ENCODE results near the gene RDH13. TPM values are rescaled to one million over a fixed set of nuclear protein-coding genes. Genes with fewer than 3 reads are reported as not detected.
"Not testable (repeated sequence)": the region's sequence is repeated elsewhere in the genome, so short reads cannot be mapped to it uniquely, and the experiment has no call there.

Gene RDH13
- total and polyA plus RNA-seq, 11 donors: 29.3 to 60.7 (median 39.4) TPM

- ATAC-seq (peak in 2 of 4 donors; percentile 58 to 74), DNase-seq (no peak)
- Histone ChIP-seq H3K27me3 (peaks cover 0 to 15% (median 4%) of the 10 kb centered on the region in 9 donors), H3K9me3 (peaks cover 0 to 13% (median 2%) of the 10 kb centered on the region in 12 donors), H3K36me3 (no peaks in the 10 kb centered on the region), H3K4me3 (peak overlapping the region in 8 of 12 donors; percentile 17 to 57 (median 41)), H3K4me1 (no peaks in the 10 kb centered on the region), H3K27ac (peak overlapping the region in 1 of 12 donors; percentile 71)
- WGBS, 4 donors: 35 to 71% (median 56%) methylated on average over 10 of the region's 10 CpGs
- TF ChIP-seq POLR2A (IDR thresholded peaks at IDR 0.05) (no peak), CTCF (IDR thresholded peaks at IDR 0.05) (no peak)
- intact Hi-C loops (cut with DNase I): no loop called here
Measured at GRCh38 chr19:55005684-55006488, 57.1 kb downstream of the RDH13 start.

- H3K4me1 ChIP-seq: no peaks in the 10 kb centered on the region
- H3K27me3 ChIP-seq: peaks cover 0 to 25% (median 4%) of the 10 kb centered on the region in 9 donors
- TF ChIP-seq CTCF (IDR thresholded peaks at IDR 0.05): no peak
- TF ChIP-seq POLR2A (IDR thresholded peaks at IDR 0.05): no peak
- WGBS, 4 donors: 45 to 71% (median 67%) methylated on average over 5 of the region's 5 CpGs
- no peak overlapping the region for H3K4me3 ChIP-seq
- no peaks in the 10 kb centered on the region for H3K36me3 ChIP-seq
- H3K27ac ChIP-seq: no peak overlapping the region
- ATAC-seq (no peak), DNase-seq (no peak)
- intact Hi-C loops (cut with DNase I): no loop called here
- peaks cover 0 to 10% (median under 1%) of the 10 kb centered on the region in 12 donors for H3K9me3 ChIP-seq
Measured at GRCh38 chr19:55000761-55001160, 62.2 kb downstream of the RDH13 start.

GRCh38 chr19:54998751-54999239 lies 64.2 kb downstream of the RDH13 start:
- WGBS, 4 donors: 71 to 82% (median 75%) methylated on average over 10 to 23 of the region's 23 CpGs
- H3K4me1 ChIP-seq; intact Hi-C loops (cut with DNase I); ATAC-seq; H3K4me3 ChIP-seq; DNase-seq; H3K27ac ChIP-seq; H3K9me3 ChIP-seq; H3K36me3 ChIP-seq: not testable (repeated sequence)
- peaks cover 0 to 25% (median 4%) of the 10 kb centered on the region in 9 donors for H3K27me3 ChIP-seq

- Histone ChIP-seq H3K9me3 (no peaks in the 10 kb centered on the region), H3K27ac (no peak overlapping the region), H3K4me1 (no peaks in the 10 kb centered on the region), H3K4me3 (no peak overlapping the region), H3K36me3 (no peaks in the 10 kb centered on the region), H3K27me3 (peaks cover 0 to 10% (median 0%) of the 10 kb centered on the region in 9 donors)
- 48 to 78% (median 70%) methylated on average over 3 of the region's 3 CpGs for WGBS, 4 donors
- TF ChIP-seq CTCF (IDR thresholded peaks at IDR 0.05) (no peak), POLR2A (IDR thresholded peaks at IDR 0.05) (no peak)
- ATAC-seq: no peak
- no peak for DNase-seq
- intact Hi-C loops (cut with DNase I): no loop called here
Measured at GRCh38 chr19:54995561-54995960, 67.4 kb downstream of the RDH13 start.

Other genes with a start within 250 kb of the RDH13 start
- gene KIR3DL1, start 246.7 kb downstream of the RDH13 start, total RNA-seq: under 1 TPM in 3 of 9 donors, not detected in 6; 0.16 to 0.83 (median 0.19) TPM
- gene KIR3DL1, start 246.7 kb downstream of the RDH13 start, polyA plus RNA-seq: not detected
- gene KIR2DS4, start 230.5 kb downstream of the RDH13 start, total RNA-seq: under 1 TPM in 1 of 9 donors, not detected in 8; 0.33 TPM
- not detected for gene KIR2DS4, start 230.5 kb downstream of the RDH13 start, polyA plus RNA-seq
- 1 to 10 TPM in 1 of 9 donors, not detected in 8; 1.1 TPM for gene KIR3DL2, start 212.7 kb downstream of the RDH13 start, total RNA-seq
- gene KIR3DL2, start 212.7 kb downstream of the RDH13 start, polyA plus RNA-seq: under 1 TPM in 1 of 2 donors, not detected in 1; 0.04 TPM
- 1 to 10 TPM in 2 of 9 donors, under 1 TPM in 5, not detected in 2; 0.26 to 3.9 (median 0.62) TPM for gene FCAR, start 188.9 kb downstream of the RDH13 start, total RNA-seq
- under 1 TPM; 0.15 to 0.36 TPM for gene FCAR, start 188.9 kb downstream of the RDH13 start, polyA plus RNA-seq
- 1 to 10 TPM in 1 of 9 donors, under 1 TPM in 1, not detected in 7; 0.33 to 1.2 TPM for gene NCR1, start 157.0 kb downstream of the RDH13 start, total RNA-seq
- gene NCR1, start 157.0 kb downstream of the RDH13 start, polyA plus RNA-seq: not detected
- not detected for gene NLRP7, start 115.6 kb downstream of the RDH13 start, total RNA-seq
- not detected for gene NLRP7, start 115.6 kb downstream of the RDH13 start, polyA plus RNA-seq
- gene NLRP2, start 96.8 kb downstream of the RDH13 start, total RNA-seq: 1 to 10 TPM in 1 of 9 donors, under 1 TPM in 4, not detected in 4; 0.12 to 5.5 (median 0.79) TPM
- under 1 TPM in 1 of 2 donors, not detected in 1; 0.07 TPM for gene NLRP2, start 96.8 kb downstream of the RDH13 start, polyA plus RNA-seq
- gene GP6, start 24.9 kb downstream of the RDH13 start, total RNA-seq: 1 to 10 TPM in 1 of 9 donors, under 1 TPM in 7, not detected in 1; 0.24 to 1.7 (median 0.51) TPM
- gene GP6, start 24.9 kb downstream of the RDH13 start, polyA plus RNA-seq: under 1 TPM; 0.65 to 0.88 TPM
- 10 to 100 TPM in 1 of 9 donors, 1 to 10 TPM in 5, under 1 TPM in 3; 0.44 to 25.5 (median 1.5) TPM for gene EPS8L1, start 12.7 kb upstream of the RDH13 start, total RNA-seq
- gene EPS8L1, start 12.7 kb upstream of the RDH13 start, polyA plus RNA-seq: 1 to 10 TPM; 3.0 to 3.3 TPM
- gene PPP1R12C, start 54.5 kb upstream of the RDH13 start, total RNA-seq: 100 to 1,000 TPM; 116 to 324 (median 209) TPM
- 100 to 1,000 TPM; 230 to 264 TPM for gene PPP1R12C, start 54.5 kb upstream of the RDH13 start, polyA plus RNA-seq
- 100 to 1,000 TPM in 3 of 9 donors, 10 to 100 TPM in 6; 18.7 to 192 (median 58.6) TPM for gene TNNT1, start 86.1 kb upstream of the RDH13 start, total RNA-seq
- gene TNNT1, start 86.1 kb upstream of the RDH13 start, polyA plus RNA-seq: 100 to 1,000 TPM in 1 of 2 donors, 10 to 100 TPM in 1; 23.8 to 264 TPM
- gene TNNI3, start 94.6 kb upstream of the RDH13 start, total RNA-seq: over 10,000 TPM in 3 of 9 donors, 1,000 to 10,000 TPM in 6; 1,912 to 14,347 (median 9,662) TPM
- gene TNNI3, start 94.6 kb upstream of the RDH13 start, polyA plus RNA-seq: over 10,000 TPM in 1 of 2 donors, 1,000 to 10,000 TPM in 1; 3,704 to 34,502 TPM
- gene DNAAF3, start 103.5 kb upstream of the RDH13 start, total RNA-seq: 1 to 10 TPM in 7 of 9 donors, under 1 TPM in 2; 0.56 to 5.7 (median 2.1) TPM
- gene DNAAF3, start 103.5 kb upstream of the RDH13 start, polyA plus RNA-seq: 1 to 10 TPM; 1.8 to 4.4 TPM
- gene SYT5, start 117.1 kb upstream of the RDH13 start, total RNA-seq: under 1 TPM in 1 of 9 donors, not detected in 8; 0.15 TPM
- not detected for gene SYT5, start 117.1 kb upstream of the RDH13 start, polyA plus RNA-seq
- 1 to 10 TPM in 8 of 9 donors, under 1 TPM in 1; 0.75 to 5.7 (median 2.3) TPM for gene PTPRH, start 146.4 kb upstream of the RDH13 start, total RNA-seq
- 10 to 100 TPM in 1 of 2 donors, 1 to 10 TPM in 1; 1.8 to 11.4 TPM for gene PTPRH, start 146.4 kb upstream of the RDH13 start, polyA plus RNA-seq
- 1 to 10 TPM in 8 of 9 donors, under 1 TPM in 1; 0.64 to 2.5 (median 1.9) TPM for gene TMEM86B, start 165.6 kb upstream of the RDH13 start, total RNA-seq
- 1 to 10 TPM; 2.7 to 3.1 TPM for gene TMEM86B, start 165.6 kb upstream of the RDH13 start, polyA plus RNA-seq
- gene PPP6R1, start 195.9 kb upstream of the RDH13 start, total RNA-seq: 10 to 100 TPM; 28.6 to 59.9 (median 41.1) TPM
- gene PPP6R1, start 195.9 kb upstream of the RDH13 start, polyA plus RNA-seq: 10 to 100 TPM; 34.7 to 60.4 TPM
- 10 to 100 TPM; 25.7 to 42.0 (median 30.6) TPM for gene HSPBP1, start 217.0 kb upstream of the RDH13 start, total RNA-seq
- gene HSPBP1, start 217.0 kb upstream of the RDH13 start, polyA plus RNA-seq: 10 to 100 TPM; 56.4 to 76.0 TPM
- gene BRSK1, start 220.8 kb upstream of the RDH13 start, total RNA-seq: 1 to 10 TPM; 2.0 to 7.4 (median 3.6) TPM
- gene BRSK1, start 220.8 kb upstream of the RDH13 start, polyA plus RNA-seq: 1 to 10 TPM; 1.6 to 1.8 TPM

Data from heart left ventricle (tissue), 16 donors.